ENCODE data around the gene USP36.
"Not testable (repeated sequence)": the region's sequence is repeated elsewhere in the genome, so short reads cannot be mapped to it uniquely, and the experiment has no call there.

Gene USP36

DNA sequence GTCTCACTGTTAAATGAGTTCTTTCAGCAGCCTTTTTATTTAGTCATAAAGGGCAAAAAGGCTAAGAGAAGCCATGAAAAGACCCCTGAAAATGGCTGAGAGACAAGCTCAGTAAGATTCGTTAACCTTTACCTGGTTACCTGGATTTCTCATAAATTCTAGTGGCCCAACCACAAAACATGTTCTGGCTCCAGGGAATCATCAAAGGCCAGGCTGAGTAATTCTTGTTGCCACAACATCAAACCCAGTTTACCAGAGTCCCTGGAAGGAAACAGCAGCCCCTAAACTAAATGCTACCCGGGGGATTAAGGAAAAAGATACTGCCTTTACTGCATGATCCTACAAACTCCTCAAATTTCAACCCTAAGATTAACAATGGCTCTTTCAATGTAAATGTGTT lies 74.4 kb downstream of the USP36 start:
- no peak for DNase-seq (ENCODE audit: low read depth)

DNA sequence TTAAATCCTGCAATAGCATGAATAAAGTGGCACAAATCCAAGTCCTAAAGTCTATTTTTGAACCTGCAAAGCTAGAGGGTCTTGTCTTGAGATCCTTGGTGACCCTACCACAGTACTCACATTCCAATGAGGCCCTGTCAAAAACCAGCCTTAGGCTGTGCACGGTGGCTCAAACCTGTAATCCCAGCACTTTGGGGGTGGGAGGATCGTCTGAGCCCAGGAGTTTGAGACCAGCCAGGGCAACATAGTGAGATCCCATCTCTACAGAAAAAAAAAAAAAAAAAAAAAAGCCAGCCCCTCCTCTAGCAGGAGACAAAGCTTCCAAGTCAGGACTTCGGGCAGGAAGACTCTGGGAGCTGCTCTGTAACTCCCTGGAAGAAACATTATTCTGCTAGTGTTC lies 74.8 kb downstream of the USP36 start:
- no peak for DNase-seq (ENCODE audit: low read depth)

DNA sequence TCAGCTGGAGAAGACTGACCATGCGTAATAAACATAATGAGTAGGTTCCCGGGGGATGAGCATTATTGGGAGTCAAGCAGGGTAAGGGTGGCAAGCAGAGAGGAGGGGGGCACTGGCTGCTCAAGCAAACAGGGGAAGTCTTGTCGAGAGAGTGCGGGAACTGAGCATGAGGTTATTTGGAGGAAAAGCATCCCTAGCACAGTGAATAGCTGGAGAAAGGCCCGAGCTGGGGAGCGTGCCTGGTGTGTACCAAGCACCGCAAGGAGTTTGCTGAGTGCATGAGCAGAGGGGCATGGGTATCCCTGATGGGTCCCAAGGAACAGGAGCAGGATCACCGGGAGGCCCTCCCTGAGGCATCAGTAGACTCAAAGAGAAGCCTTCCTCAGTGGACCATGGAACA lies 75.7 kb downstream of the USP36 start:
- DNase-seq (ENCODE audit: low read depth) = no peak

DNA sequence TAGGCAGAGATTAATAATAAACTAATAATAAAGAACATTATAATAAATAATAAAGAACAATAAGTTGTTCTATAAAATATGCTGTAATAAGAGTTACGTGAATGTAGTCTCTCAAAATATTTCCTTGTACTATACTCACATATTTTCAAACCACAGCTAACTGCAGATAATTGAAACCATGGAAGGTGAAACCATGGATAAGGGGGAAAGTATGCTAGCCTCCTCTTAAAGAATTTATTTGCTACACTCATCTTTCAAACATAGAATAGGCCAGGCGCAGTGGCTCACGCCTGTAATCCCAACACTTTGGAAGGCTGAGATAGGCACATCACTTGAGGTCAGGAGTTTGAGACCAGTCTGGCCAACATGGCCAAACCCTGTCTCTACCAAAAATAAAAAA lies 77.1 kb downstream of the USP36 start:
- DNase-seq (ENCODE audit: low read depth) = no peak

DNA sequence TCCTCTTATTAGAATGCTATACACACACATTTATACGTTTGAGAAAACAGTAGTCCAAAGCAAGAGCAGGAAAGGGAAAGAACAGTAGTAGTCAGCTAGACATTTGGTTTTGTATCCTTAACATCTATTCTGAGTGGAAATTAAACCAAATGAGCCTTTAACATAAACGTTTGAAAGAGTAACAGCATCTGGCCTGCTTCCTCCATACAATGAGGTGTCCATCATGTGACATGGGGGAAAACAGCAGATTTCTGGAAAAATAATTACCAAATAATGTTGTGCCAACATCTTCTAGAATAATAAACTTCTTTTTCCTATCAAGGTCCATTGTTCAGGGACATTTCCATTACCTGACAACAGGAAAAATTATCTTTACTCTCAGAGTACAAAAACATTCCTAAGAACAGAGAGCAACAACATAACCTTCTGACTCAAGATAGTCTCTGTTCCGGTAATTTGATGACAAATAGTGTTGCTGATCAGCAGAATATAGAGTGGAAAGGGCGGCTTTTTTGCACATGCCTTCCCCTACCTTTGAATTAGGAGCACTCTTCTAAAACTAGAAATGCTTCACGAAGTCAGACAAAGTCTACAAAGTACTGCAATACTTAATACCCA lies 78.7 kb downstream of the USP36 start:
- no peak for DNase-seq (ENCODE audit: low read depth)

DNA sequence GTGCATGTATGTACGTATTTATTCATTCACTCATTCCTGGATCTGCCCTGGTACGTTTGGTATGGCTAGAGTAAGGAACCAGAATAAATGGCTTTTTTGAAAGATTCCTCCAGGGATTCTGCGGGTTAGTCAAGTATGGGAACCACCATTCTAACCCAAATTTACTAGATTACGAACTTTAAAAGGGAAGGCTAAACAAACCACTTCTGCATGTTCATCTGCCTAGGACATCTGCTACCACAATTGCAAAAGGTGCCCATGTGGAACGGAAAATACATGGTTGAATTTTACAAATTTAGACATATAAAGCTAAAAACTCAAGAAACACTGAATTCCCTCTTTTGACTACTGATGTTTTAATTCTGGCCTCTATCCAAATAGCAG lies 80.7 kb downstream of the USP36 start:
- DNase-seq (ENCODE audit: low read depth) = no peak

DNA sequence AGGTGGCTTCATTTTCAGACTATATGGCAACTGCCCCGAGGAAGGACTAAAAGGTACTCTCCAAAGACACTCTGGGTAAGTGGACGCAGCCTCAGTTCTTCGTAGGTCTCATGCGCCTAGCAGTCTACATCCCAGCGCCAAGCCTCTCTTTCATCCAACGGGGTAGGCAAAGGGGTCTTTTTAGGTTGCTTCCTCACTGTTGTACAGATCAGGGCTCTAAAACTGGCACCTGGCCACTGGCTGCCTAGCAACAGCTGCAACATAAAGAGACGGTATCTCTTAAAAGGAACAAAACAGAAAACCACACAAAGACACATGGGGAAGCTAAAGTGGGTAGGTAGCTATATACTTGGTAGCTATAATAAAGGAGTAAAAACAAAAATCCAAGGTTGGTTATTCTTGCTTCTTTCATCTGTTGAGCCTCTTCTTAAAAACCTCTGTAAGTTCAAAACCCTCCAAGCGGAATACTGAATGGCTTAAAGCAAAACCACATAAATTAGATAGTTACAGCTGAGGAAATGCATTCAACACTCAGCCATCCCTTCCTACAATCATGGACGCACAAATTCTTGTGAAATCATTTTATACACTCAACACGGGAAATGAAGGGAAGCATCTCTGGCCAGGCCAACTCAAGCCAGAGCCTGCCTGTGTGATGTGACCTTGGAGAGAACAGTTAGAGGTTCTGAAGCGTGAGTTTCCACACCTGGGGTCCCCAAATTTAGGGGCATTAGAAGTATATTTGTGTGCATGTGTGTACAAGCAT lies 81.2 kb downstream of the USP36 start:
- DNase-seq (ENCODE audit: low read depth) = no peak

DNA sequence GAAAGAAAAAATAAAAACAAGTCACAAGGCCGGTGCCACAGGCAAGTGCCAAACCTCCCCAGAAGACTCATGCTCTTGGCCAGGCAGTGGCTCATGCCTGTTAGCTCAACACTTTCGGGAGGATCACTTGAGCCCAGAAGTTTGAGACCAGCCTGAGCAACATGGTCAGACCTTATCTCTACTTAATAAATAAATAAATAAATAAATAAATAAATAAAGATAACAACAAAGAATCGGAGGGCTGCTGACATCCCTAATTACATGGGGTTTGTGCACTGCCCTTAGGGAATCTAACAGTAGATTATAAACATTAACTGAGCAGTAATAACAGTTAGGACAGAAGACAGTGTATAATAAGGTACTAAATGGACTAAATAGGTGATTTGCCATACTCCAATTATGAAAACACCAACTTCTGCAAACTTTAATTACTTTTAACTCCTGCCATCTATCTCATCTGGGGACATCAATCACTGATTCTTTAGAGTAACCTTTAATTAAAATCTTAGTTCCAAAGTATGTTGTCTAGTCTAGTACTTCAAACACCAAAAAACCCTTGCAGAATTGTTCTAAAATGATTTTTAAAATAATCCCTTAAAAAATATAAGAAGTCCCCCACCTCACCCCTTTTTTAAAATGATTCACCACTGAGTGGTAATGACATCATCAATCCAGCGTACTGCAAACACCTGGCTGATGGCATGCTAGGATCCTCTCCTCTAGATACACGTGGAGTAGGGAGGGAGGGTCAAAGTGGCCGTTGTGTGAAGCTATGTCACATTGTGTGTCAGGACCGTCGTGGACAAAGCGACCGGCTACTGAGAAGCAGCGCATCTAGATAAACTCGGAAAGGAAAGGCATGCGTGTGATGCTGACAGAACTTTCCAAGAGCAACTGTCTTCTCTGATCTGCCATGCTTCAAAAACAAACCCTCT lies 87.0 kb downstream of the USP36 start:
- DNase-seq (ENCODE audit: low read depth) = no peak

DNA sequence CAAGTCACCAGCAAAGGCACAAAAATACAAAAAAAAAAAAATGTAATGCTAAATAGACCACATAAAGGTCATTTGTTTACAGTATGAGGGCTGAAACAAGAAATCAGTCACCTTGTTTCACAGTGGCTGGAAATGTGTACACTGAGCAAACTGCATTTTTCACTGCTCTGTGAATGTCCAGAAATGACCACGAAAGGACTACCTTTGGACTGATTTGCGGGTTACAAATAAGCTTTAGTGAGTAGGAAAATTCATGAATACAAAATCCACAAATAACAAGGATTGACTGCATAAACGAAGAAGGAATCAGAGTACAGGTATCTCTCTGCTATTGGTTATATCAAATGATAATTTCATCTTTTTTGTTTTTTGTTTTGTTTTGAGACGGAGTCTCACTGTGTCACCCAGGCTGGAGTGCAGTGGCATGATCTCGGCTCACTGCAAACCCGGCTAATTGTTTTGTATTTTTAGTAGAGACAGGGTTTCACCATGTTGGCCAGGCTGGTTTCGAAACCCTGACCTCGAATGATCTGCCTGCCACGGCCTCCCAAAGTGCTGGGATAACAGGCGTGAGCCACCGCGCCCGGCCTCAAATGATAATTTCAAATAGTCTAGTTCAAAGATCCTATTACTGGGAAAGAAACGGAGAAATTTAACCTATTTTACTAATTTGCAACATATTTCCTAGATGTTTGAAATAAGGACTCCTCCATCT lies 89.0 kb downstream of the USP36 start:
- DNase-seq (ENCODE audit: low read depth) = no peak

DNA sequence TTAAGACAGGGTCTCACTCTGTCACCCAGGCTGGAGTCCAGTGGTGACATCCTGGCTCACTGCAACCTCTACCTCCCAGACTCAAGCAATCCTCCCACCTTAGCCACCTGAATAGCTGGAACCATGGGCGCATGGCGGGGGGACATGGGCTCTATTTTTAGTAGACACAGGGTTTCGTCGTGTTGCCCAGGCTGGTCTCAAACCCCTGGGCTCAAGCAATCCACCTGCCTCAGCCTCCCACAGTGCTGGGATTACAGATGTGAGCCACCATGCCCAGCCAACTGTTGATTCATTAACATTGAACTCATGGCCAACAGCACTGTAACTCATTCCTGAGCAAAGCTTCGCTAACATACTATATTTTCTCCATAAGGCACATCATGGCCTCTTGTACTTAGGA lies 89.6 kb downstream of the USP36 start:
- not testable (repeated sequence) for DNase-seq (ENCODE audit: low read depth)

DNA sequence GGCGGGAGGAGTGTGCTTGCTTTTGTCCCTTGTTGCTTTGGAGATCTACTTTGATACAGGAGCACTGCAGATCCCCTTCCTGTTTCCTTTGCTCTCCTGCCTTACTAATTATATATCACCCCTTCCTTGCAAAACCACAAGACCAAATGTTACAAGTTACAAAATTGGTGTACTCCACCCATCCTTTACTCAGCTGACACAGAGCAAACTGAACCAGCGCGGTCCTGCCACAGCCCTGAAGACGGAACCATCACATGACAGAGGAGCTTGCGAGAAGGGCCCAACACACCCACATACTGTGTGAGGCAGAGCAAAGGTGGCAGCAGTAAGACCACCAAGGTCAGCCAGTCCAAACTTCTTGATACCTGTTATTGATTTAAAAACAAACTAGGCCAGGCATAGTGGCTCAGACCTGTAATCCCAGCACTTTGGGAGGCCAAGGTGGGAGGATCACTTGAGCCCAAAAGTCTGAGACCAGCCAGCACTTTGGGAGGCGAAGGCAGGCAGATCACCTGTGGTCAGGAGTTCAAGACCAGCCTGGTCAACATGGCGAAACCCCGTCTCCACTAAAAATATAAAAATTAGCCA lies 91.8 kb downstream of the USP36 start:
- no peak for DNase-seq (ENCODE audit: low read depth)

DNA sequence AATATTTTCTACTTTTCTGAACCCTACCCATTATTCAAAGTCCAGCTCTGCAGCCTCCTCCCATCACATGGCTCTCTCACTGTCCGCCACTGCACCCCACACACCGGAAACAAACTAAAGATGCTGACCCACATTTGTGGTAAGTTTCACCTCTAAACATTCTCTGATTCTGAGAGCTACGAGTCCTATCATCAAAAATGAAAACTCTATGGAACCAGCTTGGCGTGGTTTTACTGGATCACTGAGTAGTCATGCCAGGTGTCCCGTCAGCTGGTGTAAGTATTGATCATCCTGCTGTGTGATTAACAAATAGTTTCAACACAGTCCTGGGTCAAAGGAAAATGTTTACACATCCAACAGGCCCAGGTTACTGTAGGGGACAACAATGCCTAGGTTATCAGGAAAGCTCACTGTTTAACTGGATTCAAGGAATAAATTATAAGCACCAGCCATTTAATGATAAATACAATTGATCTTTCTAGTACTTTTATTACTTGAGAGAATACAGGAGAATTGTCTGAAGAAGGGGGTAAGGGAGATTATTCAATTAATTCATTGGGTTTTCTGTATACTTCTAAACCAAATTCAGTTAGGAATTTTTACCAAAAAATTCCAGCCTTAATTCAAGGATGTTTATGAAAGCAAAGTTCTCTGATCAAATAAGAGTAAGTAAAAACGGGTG lies 92.4 kb downstream of the USP36 start:
- no peak for DNase-seq (ENCODE audit: low read depth)

DNA sequence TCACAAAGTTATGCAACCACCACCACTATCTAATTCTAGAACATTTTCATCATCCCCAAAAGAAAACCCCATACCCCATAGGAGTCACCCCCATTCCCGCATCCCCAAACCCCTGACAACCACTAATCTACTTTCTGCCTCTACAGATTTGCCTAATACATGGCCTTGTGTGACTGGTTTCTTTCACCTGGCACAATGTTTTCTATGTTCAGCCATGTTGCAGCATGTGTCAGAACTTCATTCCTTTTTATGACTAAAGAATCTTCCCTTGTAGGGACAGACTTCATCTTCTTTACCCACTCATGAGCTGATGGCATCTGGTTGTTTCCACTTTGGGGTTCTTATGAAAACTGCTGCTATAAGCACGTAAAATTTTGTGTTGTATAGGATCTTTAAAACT lies 93.1 kb downstream of the USP36 start:
- no peak for DNase-seq (ENCODE audit: low read depth)

DNA sequence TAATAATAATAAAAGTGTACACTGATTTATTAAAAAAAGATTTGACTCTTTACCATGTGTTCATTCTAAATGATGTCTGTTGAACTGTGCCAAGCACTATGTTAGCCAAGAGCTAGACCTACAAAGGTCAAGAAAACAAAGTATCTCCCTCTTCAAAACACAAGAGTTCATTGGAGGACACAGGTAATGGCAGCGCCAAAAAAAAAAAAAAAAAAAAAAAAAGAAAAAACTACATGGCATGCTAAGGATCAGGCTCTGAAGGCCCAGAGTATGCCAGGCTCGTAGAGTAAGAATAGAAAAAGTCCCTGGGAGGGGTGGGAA lies 93.7 kb downstream of the USP36 start:
- DNase-seq (ENCODE audit: low read depth) = no peak

DNA sequence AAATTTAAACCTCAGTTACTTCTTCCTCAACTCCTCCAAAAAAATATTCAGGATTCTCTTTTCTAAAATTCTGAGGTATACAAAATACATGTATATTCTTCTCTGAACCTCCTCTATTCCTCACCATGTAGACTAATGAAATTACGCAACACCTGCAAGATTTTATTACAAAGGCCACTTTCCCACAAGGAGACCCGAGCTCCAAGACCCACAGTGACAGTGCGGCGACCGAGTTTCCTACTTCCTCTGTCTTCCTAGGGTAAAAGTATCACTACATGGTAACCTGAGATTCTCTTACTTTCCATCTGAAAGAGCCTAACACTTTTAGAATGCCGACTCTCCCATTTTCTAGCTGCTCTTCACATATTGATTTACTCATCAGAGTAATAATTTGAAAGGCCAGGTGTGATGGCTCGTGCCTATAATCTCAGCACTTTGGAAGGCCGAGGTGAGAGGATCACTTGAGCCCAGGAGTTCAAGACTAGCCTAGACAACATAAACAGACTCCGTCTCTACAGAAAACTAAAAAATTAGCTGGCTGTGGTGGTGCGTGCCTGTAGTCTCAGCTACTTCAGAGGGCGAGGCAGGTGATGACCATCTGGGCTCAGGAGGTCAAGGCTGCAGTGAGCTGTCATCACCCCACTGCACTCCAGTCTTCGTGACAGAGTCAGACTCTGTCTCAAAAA lies 94.2 kb downstream of the USP36 start:
- DNase-seq (ENCODE audit: low read depth) = no peak
